ENCODE measurements around the gene IGSF9.

Gene IGSF9

DNA sequence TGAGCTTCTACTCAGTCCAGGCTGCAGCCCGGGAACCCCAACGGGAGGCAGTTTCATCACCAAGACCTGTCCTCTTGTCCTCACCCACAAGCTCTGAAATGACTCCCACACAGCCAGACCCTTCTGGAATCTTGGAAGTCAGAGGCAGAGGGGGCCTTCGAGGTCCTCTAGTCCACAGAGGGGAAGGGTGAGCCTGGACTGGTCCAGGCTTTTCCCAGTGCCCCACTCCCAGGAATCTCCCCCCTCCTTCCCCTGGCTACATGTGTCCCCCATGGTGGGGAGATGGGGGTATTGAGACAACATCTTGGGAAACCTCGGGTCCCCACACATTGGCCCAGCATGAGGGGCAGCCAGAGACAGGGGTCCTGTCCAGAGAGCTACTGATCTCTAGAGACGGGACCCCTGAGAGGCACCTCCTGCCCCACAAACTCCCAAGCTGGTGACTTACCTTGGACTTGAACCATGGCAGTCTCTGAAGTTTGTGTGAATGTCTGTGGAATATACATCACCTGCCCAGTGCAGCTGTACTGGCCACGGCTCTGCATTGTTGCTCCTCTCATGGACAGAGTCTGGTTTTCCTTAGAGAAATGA lies 28.0 kb upstream of the IGSF9 start:
- DNase-seq: no peak

DNA sequence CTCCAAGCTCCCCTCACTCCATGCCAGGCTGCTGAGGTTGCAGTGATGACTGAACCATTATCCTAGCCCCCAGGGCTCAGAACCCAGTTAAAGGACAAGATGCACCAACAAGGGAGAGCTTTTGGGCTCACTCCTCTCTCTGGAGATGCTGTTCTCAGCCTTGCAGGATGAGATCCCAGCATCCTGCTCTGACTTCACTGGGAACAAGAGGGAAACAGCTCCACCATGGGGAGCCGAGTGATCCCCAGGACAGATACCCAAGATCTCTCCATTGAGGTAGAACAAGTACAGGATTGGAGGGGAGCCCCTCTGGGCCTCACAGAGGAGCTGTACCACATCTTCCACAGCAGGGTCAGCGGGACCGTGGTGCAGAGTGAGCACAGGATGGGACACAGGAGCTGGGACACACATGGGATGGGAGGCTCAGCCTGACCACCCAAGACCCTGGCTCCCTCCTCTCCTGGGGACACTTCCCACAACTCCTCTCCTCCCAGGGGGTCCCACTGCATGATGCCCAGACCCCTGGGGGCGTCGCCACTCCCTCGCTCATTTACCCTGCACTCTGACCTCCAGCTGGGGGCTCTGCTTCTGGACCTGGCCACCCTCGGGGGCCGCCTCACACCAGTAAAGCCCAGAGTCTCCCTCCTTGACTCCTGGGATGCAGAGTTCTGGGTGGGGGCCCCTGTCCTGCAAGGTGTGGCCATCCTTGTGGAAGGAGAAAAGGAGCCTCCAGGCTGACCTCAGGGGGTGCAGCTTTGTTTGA lies 27.2 kb upstream of the IGSF9 start:
- no peak for DNase-seq

DNA sequence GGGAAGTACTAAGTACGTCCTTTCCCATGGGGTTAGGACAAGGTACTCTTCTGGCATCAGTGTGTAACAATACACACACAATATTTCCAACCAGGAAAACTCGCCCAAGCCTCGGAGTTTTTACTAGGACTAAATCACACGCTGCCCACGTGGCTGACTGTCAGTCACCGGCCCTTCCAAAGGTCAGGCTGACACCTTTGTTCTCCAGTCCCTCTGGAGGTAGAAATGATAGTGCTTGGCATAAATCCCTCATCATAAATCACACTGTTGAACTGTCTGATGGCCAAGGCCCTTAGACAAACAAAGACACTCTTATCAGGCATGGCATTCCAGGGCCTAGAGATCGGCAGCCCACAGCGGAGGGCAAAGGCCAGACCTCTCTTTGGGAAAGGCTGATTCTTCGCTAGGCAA lies 25.5 kb upstream of the IGSF9 start:
- no peak for DNase-seq

DNA sequence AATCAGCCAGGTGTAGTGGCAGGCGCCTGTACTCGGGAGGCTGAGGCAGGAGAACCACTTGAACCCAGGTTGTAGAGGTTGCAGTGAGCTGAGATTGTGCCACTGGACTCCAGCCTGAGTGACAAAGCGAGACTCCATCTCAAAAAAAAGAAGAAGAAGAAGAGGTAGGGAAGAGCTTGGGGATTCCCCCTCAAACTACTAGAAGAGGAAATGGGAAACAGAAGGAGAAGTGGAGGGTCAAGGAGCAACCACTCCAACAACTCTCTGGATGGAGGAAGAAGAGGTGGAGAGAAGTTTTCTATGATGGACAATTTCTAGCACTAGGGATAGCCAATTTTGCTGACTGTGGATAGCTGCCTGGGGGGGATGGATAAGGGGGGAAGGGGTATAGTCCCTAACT lies 23.5 kb upstream of the IGSF9 start:
- DNase-seq: no peak

DNA sequence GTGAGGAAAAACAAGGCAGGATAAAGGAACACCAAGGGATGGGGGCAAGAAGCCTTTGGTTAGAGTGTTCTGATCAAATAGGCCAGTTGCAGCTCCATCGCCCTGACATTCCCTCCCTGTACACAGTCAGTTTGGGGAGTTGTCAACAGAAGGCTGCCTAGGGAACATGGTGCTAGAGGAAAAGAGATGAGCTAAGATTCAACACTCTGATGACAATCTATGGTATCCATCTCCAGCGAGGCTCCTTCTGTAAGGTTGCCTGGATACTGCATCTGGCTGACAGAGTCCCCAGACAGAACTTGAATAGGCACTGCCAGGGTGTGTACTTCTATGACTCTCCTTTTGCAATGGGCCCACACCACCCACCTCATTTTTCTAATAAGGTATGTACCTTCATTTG lies 19.9 kb upstream of the IGSF9 start:
- no peak for DNase-seq

DNA sequence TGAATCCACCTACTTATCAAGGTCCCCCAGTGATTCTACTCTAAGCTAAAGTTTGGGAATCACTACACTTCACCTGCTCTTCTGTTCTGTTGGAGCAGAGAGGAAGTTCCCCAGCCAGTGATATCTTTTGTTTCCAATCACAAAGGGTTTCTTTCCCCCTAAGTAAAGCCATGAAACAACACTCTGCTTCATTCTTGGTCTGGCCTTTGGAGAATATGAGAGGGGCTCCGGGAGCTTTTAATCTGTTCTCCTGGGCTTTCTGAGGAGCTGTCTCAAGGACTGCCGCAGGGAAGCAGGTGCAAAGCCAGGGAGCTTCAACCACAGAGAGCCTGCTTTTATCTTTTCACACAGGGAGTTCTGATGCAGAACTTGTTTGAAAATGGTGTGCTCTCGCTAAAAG lies 18.7 kb upstream of the IGSF9 start:
- DNase-seq: no peak

DNA sequence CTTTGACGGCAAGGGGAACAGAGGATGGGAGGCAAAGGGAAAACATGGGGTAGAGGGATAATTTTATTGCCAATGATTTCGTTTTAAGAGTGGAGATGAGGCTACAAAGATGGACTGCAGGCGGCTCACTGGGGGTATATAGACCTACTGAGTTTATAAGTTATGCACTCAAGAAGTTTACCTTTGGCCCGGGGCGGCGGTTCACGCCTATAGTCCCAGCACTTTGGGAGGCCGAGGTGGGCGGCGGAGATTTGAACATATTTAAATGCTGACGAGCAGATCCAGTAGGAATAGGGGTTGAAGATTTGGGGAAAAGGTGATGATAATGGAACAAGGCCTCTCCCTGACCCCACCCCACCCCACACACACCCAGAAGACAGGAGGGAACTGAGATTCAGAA lies 16.8 kb upstream of the IGSF9 start:
- DNase-seq: no peak

DNA sequence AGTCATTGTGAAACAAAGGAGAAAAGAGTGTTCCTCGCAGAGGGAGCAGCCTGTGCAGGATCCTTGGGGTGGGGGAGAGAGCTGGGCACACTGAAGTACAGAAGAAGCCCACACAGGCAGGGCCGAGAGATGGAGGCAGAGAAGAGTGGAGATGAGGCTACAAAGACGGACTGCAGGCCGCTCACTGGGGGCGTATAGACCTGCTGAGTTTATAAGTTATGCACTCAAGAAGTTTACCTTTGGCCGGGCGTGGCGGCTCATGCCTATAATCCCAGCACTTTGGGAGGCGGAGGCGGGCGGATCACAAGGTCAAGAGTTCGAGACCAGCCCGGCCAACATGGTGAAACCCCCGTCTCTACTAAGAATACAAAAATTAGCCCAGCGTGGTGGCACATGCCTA lies 16.2 kb upstream of the IGSF9 start:
- no peak for DNase-seq

DNA sequence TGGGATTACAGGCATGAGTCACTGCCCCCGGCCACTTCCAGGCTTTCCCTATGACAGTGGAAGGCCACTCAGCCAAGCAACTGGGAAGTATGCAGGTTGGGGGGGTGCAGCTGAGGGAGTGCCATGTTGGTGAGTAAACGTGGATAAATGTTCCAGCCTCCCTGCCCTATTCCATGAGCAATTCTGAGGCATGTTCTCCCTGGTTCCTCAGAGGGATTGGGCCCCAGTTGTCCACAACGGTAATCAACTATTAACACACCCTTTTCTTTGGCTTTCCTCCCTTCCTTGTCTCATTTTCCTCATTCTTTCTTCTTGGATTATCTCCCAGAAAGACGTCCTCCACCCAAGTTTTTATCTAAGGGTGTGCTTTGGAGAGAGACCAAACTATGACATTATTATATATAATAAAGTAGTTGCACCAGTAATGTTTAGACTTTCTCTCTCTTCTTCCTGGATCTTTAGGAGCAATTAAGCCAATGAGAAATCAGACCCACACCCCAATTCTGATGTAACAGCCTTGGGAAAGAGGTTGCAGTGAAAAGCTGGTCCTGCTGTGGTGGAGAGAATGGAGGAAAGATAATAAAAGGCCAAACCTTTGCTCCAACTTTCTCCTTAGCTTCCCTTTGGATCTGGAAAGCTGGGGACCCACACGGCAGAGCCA lies 15.4 kb upstream of the IGSF9 start:
- no peak for DNase-seq

DNA sequence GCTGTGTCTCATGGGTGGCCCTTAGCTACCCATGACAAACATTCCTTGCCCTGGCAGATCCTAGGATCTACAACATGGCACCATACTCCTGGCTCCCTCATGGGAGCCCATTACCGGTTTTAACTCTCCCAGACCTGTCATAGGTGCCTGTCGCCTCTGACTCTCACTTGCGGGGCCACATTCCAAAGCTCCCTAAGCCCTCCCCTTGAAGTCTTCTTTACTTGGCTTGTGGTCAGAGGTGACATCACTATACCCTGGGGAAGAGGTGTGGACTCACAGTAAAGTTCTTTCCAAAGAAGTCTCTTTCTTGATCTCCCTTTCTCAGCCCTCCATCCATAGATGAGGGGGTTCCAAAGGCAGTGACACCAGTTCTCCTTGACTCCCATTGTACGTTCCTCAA lies 14.0 kb upstream of the IGSF9 start:
- DNase-seq: no peak

DNA sequence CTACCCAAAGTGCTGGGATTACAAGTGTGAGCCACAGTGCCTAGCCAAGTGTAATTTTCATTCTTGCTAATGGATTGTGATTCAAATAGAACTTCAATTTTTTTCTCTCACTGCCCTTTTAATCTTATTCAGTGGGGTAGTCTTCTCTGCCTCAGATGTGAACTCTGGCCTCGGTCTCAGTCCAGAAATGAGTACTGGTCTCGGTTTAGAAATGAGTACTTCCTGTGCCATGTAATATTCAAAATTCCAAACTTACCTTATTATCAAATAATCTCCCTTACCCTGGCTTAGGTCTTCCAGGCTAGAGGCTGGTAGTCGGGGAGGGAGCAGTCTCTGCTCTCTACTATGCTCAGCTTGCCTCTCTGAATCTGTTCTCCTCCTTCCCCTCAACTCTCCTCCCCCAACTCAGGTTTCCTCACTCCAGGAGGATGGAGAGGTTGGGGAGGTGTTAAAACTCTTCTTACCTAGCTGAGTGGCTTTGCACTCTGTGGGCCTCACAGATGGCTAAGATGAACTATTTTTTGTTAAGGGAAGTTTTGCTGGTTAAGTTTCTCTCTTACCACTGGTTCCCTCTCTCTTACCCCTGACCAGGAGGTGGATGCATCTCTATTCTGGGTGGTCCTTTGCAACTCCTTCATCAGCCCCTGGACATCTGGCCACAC lies 13.4 kb upstream of the IGSF9 start:
- no peak for DNase-seq

DNA sequence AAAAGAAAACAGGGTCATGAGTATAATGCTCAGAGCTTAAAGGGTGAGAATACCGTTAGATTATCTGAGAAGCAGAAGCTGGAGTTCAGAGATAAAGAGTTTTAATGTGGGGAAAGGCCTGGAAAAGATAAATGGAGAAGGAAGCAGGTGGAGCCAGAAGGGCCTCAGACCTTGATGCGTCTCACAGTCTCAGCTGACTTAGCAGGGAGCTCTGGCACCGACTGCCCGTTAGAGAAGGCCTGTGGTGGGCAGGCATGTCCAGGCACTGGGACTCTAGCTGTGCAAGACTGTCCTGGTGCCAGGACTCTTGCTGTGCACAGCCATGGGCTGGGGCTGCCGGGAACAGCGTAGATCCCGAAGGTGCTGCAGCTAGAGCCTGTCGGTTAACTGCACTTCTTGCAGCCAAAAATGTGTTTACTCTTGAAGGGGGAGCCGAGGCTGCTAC lies 12.4 kb upstream of the IGSF9 start:
- no peak for DNase-seq

DNA sequence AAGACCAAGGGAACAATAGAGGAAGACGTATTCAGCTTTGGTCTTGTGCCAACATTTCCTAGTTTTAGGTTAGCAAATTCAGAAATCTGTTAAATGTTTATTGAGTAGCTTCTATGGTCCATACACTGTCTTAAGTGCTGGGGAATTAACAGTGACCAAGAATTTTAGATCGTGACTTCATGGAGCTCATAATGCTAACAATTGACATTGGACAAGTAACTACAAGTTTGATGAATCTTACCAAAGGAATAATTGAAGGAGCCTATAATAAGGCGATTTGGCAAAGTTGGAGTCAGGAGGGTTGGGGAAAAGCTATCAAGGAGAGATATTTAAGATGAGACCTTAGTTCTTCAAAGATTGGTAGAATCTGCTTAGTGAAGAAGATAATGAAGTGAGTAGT lies 10.0 kb upstream of the IGSF9 start:
- no peak for DNase-seq

DNA sequence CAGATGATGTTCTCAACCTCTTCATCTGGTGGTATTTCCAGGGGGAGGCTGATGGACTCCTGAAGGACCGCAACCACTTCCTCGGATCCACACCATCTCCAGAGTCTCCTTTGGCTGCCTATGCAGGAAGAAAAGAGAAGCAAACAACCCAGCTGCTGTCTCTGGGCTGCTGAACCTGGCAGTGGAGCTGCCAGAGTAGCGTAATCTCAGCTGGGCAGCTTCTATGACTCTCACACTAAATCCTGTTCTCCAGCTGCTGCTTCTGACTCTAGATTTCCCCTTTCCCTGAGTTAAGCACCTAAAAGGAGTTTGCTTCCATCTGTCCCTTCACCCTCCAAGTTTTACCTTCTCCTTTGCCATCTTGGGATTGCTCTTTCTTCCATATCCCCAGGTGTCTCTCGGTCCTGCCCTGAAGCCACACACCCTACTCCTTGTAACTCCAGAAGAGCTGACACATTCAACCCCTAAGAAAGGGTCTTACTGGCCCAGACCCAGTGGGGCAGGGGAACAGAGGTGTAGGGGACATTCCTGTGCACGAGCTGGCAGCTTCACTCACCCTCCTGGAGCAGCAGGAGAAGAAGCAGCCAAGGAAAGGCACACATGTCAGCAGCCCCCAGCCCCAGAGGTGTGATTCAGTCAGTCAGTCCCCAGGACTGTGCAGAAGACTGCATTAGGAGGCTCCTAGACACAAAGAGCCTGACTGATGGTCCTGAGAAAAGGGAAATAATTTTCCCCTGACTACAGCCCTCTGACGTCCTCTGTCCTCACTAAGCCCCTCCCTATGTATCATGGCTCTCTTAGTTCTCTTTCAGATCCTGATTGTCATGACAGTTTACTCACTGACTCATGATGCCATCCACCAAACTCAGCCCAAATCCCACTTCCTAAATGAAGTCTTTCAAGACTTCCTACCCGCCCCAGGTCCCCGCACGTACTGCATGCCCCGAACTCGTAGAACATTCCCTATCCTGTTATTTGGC lies 8.4 kb upstream of the IGSF9 start, which contains the start of gene SLAMF9:
SLAMF9 (minus strand) TSS at position 702 of the 980 bp plus-strand sequence; CDS start at position 602, 100 bp downstream.
- no peak for DNase-seq

DNA sequence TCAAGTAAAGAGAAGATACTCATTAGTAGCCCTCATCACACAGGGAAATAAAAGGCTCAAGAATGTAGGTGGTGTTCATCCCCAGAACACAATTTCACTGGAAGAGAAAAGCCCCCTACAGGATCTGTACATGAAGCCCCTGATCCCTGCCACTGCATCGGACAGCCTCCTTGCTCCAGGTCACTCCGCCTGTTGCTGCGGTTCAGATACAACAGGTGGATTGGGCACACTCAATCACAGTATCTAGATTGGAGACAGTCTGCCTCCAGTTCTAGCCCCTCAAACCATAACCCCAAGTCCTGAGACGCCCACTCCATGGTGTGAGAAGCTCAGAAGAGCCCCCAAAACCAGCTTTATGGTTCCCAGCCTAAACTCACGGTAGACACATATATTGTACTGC lies 7.5 kb upstream of the IGSF9 start:
- no peak for DNase-seq

DNA sequence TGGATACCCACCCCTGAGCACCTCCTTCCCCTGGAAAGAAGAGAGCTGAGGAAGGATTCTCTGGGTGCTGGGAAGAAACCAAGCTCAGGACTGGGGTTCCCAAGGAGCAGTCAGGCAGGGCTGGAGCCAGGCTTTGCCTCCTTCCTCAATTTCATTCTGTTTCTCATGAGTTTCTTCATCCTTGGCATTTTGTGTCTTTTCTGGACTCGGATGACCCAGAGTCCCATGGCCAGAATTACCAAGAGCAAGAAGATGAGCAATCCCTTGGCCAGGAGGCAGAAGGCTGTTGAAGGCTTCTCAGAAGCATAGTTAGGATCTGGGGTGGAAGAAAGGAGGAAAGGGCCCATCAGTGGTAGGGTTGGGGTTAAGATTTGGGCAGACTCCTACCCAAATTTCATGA lies 6.1 kb upstream of the IGSF9 start:
- DNase-seq: no peak

DNA sequence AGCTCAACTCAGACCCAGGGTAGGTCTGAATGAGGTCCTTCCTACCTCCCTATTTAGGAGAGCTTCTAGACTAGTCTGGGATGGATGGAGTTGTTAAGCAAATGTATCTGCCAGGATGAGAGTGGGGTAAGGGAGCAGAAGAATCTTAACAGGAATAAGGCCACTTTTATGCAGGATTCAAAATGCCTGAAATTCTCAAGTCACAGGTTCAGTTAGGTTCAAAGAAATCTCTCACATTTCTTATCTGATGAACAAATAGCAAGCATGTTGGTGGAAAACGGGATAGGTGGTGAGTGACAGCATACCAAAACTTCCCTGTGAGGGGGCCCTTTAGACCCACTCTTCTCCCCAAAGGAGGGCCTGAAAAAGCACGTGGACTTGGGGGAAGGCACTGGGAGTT lies 5.6 kb upstream of the IGSF9 start:
- no peak for DNase-seq

DNA sequence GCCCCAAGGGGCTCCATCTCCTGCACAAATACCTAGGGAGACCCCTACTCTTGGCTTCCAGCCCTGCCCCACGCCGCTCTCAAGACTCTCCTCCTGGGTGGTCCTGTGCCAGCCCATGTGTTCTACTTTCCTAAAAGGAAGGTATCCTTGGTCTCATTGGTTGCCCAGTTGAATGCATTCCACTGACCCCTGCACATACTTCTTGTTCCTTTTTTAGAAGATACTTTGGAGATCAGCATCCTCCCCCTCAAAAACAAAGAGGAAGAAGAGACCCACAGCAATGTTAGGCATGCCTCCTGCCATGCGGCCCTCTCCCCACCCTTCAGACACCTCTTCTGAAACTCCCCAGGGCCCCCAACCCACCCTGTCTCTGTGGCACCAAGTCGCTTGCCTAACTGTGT lies 4.6 kb upstream of the IGSF9 start:
- DNase-seq: no peak

DNA sequence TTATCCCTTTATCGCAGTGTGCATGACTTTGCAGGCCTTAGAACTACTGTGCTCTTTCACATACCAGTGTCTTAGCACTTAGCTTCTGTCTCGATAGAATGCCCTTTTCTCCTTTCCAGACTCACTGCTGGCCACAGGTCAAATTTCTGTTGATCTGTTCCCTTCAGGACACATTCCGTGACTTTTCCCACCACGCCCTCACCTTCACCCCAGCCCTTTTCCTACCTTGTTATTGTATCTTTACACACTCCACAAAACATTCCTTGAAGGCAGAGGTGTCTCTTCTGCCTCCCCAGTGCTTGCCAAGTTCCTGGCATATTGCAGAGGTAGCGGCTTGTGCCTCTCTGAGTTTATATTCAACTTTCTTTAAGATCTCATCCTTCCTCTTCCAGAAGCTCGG lies 3.7 kb upstream of the IGSF9 start:
- DNase-seq: no peak

DNA sequence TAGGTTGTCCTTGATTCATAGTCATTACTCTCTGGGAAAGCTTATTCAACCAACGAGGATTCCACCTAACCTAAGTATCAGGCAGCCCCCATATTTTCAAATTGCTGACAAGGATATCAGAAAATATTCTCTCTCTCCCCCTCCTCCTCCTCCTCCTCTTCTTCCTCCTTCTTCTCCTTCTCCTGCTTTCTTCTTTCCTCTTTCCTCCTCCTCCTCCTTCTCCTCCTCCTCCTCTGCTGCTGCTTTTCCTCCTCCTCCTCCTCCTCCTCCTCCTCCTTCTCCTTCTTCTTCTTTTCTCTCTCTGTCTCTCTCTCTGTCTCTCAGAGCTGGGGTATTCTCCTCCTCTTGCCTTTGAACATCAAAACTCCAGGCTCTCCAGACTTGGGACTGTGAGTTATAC lies 2.5 kb upstream of the IGSF9 start:
- DNase-seq: no peak

DNA sequence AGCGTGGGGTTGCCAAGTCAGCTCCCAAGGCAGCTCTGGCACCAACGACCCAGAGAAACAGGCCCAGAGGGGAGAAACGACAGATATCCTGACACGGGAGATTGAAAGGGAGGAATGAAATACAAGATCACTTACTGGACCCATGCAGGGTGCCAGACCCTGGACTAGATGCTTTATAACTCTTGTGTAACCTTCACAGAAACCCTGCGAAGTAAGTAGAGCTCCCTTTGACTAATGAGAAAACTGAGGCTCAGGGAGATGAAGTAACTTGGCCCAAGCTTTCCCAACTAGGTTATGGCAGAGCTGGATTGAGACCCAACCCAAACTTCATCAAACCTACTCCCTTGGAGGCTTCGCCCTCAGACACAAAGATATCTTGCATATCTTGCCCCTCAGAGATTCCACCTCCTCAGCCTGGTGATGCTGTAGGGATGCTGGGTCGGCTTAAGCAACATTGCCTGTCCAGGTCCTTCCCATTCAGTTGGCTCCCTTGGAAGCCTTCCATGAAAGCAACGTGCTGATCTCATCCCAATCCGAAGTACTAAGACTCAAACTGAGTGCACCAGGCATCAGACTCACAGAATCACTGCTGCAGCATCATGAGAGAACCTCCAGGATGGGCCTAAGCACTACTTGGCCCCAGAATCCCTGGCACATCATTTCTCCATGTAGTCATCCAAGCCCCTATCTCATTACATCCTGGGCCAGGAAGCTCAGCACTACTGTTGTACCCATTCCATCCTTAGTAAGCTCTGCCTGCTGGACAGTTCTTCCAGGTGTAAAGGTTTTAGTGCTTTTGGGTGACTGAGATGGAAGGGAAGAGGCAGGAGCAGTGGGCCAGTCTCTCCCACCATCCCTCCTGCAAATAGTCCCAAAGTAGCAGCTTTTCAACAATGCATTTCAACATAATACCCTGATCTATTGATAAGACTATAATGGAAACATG lies 1.1 kb upstream of the IGSF9 start:
- DNase-seq: no peak
